ENCODE results near the gene TBC1D10A.

The TBC1D10A gene

GRCh38 chr22:30308518-30309230 lies 18.1 kb downstream of the TBC1D10A start:
- no peak overlapping the region for H3K4me3 Mint-ChIP-seq
- peak overlapping the region; percentile 96 for H3K27ac Mint-ChIP-seq
- CTCF ChIA-PET = interaction anchor here (1.0 to 6.7 kb wide), 3 partner anchors 19 to 82 kb away, joined by 3 to 57 read pairs (median 4); partner anchors contain the start of gene CASTOR1
- H3K36me3 Mint-ChIP-seq = peaks cover 52% of the 10 kb centered on the region
- no peaks in the 10 kb centered on the region for H3K27me3 Mint-ChIP-seq
- no peaks in the 10 kb centered on the region for H3K9me3 Mint-ChIP-seq
- H3K4me1 Mint-ChIP-seq = peaks cover 97% of the 10 kb centered on the region
- DNase-seq = peak; percentile 32

GRCh38 chr22:30308093-30308492 lies 18.6 kb downstream of the TBC1D10A start:
- Mint-ChIP-seq H3K36me3 (peaks cover 56% of the 10 kb centered on the region), H3K27me3 (no peaks in the 10 kb centered on the region), H3K4me1 (peaks cover 99% of the 10 kb centered on the region), H3K27ac (peak overlapping the region; percentile 96), H3K4me3 (no peak overlapping the region), H3K9me3 (no peaks in the 10 kb centered on the region)
- DNase-seq = no peak
- CTCF ChIA-PET = interaction anchor here (6.7 kb wide), 1 partner anchor 18 kb away, joined by 57 read pairs; the partner anchor contains the start of gene CASTOR1

GRCh38 chr22:30307041-30307574 lies 19.6 kb downstream of the TBC1D10A start:
- H3K36me3 Mint-ChIP-seq = peaks cover 54% of the 10 kb centered on the region
- H3K4me3 Mint-ChIP-seq = peak overlapping the region; percentile 79
- CTCF ChIA-PET = interaction anchor here (1.0 to 6.7 kb wide), 3 partner anchors 17 to 49 kb away, joined by 3 to 57 read pairs (median 4); partner anchors contain the start of genes CASTOR1 and SF3A1
- H3K4me1 Mint-ChIP-seq = peaks cover 99% of the 10 kb centered on the region
- no peaks in the 10 kb centered on the region for H3K27me3 Mint-ChIP-seq
- DNase-seq = peak; percentile 36
- H3K9me3 Mint-ChIP-seq = no peaks in the 10 kb centered on the region
- peak overlapping the region; percentile 96 for H3K27ac Mint-ChIP-seq

GRCh38 chr22:30306627-30307011 lies 20.1 kb downstream of the TBC1D10A start:
- Mint-ChIP-seq H3K4me1 (peaks cover 99% of the 10 kb centered on the region), H3K36me3 (peaks cover 55% of the 10 kb centered on the region), H3K4me3 (peak overlapping the region; percentile 79), H3K9me3 (no peaks in the 10 kb centered on the region), H3K27me3 (no peaks in the 10 kb centered on the region), H3K27ac (peak overlapping the region; percentile 96)
- peak; percentile 35 for DNase-seq
- CTCF ChIA-PET = interaction anchor here (1.0 to 6.7 kb wide), 3 partner anchors 16 to 50 kb away, joined by 3 to 57 read pairs (median 4); partner anchors contain the start of genes CASTOR1 and SF3A1

GRCh38 chr22:30305906-30306626 lies 20.7 kb downstream of the TBC1D10A start:
- H3K9me3 Mint-ChIP-seq = no peaks in the 10 kb centered on the region
- H3K27ac Mint-ChIP-seq = peak overlapping the region; percentile 96
- H3K36me3 Mint-ChIP-seq = peaks cover 60% of the 10 kb centered on the region
- no peaks in the 10 kb centered on the region for H3K27me3 Mint-ChIP-seq
- peak overlapping the region; percentile 79 for H3K4me3 Mint-ChIP-seq
- CTCF ChIA-PET = interaction anchor here (1.6 to 6.7 kb wide), 2 partner anchors 16 to 50 kb away, joined by 4 to 57 read pairs; partner anchors contain the start of genes CASTOR1 and SF3A1
- DNase-seq = peak; percentile 59
- peaks cover 99% of the 10 kb centered on the region for H3K4me1 Mint-ChIP-seq

- Mint-ChIP-seq H3K27me3 (no peaks in the 10 kb centered on the region), H3K4me1 (peaks cover 99% of the 10 kb centered on the region), H3K4me3 (peak overlapping the region; percentile 79), H3K27ac (peak overlapping the region; percentile 96), H3K9me3 (no peaks in the 10 kb centered on the region), H3K36me3 (peaks cover 60% of the 10 kb centered on the region)
- CTCF ChIA-PET = interaction anchor here (6.7 kb wide), 1 partner anchor 15 kb away, joined by 57 read pairs; the partner anchor contains the start of gene CASTOR1
- DNase-seq = peak; percentile 81
Observed at GRCh38 chr22:30305519-30305905, 21.2 kb downstream of the TBC1D10A start.

- Mint-ChIP-seq H3K4me3 (peak overlapping the region; percentile 79), H3K27me3 (no peaks in the 10 kb centered on the region), H3K36me3 (peaks cover 59% of the 10 kb centered on the region), H3K4me1 (peaks cover 98% of the 10 kb centered on the region), H3K9me3 (no peaks in the 10 kb centered on the region), H3K27ac (peak overlapping the region; percentile 96)
- CTCF ChIA-PET = interaction anchor here (6.7 kb wide), 1 partner anchor 15 kb away, joined by 57 read pairs; the partner anchor contains the start of gene CASTOR1
- DNase-seq = no peak
Observed at GRCh38 chr22:30304495-30305244, 22.1 kb downstream of the TBC1D10A start.

- Mint-ChIP-seq H3K27ac (peak overlapping the region; percentile 96), H3K4me3 (peak overlapping the region; percentile 19), H3K36me3 (peaks cover 66% of the 10 kb centered on the region), H3K27me3 (no peaks in the 10 kb centered on the region), H3K9me3 (no peaks in the 10 kb centered on the region), H3K4me1 (peaks cover 96% of the 10 kb centered on the region)
- no peak for DNase-seq
- CTCF ChIA-PET = interaction anchor here (0.6 to 6.7 kb wide), 4 partner anchors 13 to 124 kb away, joined by 3 to 57 read pairs (median 4); partner anchors contain the start of genes CASTOR1 and RNF215
Observed at GRCh38 chr22:30302810-30303138, 24.0 kb downstream of the TBC1D10A start.

GRCh38 chr22:30301995-30302809 lies 24.5 kb downstream of the TBC1D10A start:
- CTCF ChIA-PET = interaction anchor here (0.6 to 6.7 kb wide), 6 partner anchors 12 to 124 kb away, joined by 3 to 57 read pairs (median 4); partner anchors contain the start of genes CASTOR1 and RNF215
- H3K27me3 Mint-ChIP-seq = no peaks in the 10 kb centered on the region
- H3K4me3 Mint-ChIP-seq = peak overlapping the region; percentile 19
- H3K4me1 Mint-ChIP-seq = peaks cover 97% of the 10 kb centered on the region
- H3K36me3 Mint-ChIP-seq = peaks cover 68% of the 10 kb centered on the region
- no peaks in the 10 kb centered on the region for H3K9me3 Mint-ChIP-seq
- DNase-seq = no peak
- H3K27ac Mint-ChIP-seq = peak overlapping the region; percentile 96

- Mint-ChIP-seq H3K9me3 (no peaks in the 10 kb centered on the region), H3K36me3 (peaks cover 72% of the 10 kb centered on the region), H3K27me3 (no peaks in the 10 kb centered on the region), H3K4me1 (peaks cover 88% of the 10 kb centered on the region), H3K27ac (no peak overlapping the region), H3K4me3 (no peak overlapping the region)
- CTCF ChIA-PET = interaction anchor here (3.1 kb wide), 1 partner anchor 11 kb away, joined by 12 read pairs; no protein-coding TSS in a partner anchor
- no peak for DNase-seq
Observed at GRCh38 chr22:30299322-30299721, 27.4 kb downstream of the TBC1D10A start.

GRCh38 chr22:30297991-30298701 lies 28.6 kb downstream of the TBC1D10A start:
- H3K36me3 Mint-ChIP-seq = peaks cover 73% of the 10 kb centered on the region
- H3K9me3 Mint-ChIP-seq = no peaks in the 10 kb centered on the region
- H3K4me3 Mint-ChIP-seq = no peak overlapping the region
- H3K27ac Mint-ChIP-seq = peak overlapping the region; percentile 97
- CTCF ChIA-PET = interaction anchor here (0.9 to 1.1 kb wide), 3 partner anchors 11 to 188 kb away, joined by 3 to 4 read pairs (median 3); no protein-coding TSS in a partner anchor
- H3K4me1 Mint-ChIP-seq = peaks cover 81% of the 10 kb centered on the region
- DNase-seq = no peak
- no peaks in the 10 kb centered on the region for H3K27me3 Mint-ChIP-seq

- CTCF ChIA-PET = interaction anchor here (0.9 to 1.1 kb wide), 3 partner anchors 10 to 188 kb away, joined by 3 to 4 read pairs (median 3); no protein-coding TSS in a partner anchor
- H3K36me3 Mint-ChIP-seq = peaks cover 75% of the 10 kb centered on the region
- no peak overlapping the region for H3K4me3 Mint-ChIP-seq
- no peaks in the 10 kb centered on the region for H3K9me3 Mint-ChIP-seq
- peaks cover 74% of the 10 kb centered on the region for H3K4me1 Mint-ChIP-seq
- H3K27ac Mint-ChIP-seq = peak overlapping the region; percentile 97
- DNase-seq = no peak
- H3K27me3 Mint-ChIP-seq = no peaks in the 10 kb centered on the region
Observed at GRCh38 chr22:30297276-30297990, 29.3 kb downstream of the TBC1D10A start.
